Heart left ventricle (tissue), 16 donors: Measurements from ENCODE around the gene S100B. TPM values are rescaled to one million over a fixed set of nuclear protein-coding genes. Genes with fewer than 3 reads are reported as not detected.

Experiments
- ATAC-seq, 4 donors: fragments of 200-7000 bp; cut with Tn5 transposase; one replicate each; pipeline ENCODE4 v1.9.1; 2020 to 2022; ENCODE audit warnings: moderate library complexity in 4 of 4, mild to moderate bottlenecking in 3 of 4, moderate number of reproducible peaks in 1 of 4
- DNase-seq, 5 donors: peaks; one replicate each; pipeline ENCODE4 v3.0.0-alpha.2; 2020
- H3K27ac ChIP-seq, 12 donors: fragments of 200-600 bp; sonication (generic) in 4 of 12; one replicate each; pipeline versions ENCODE4 v1.5.0 to v1.8.0; 2016 to 2022; ENCODE audit warnings: mild to moderate bottlenecking in 2 of 12
- H3K27me3 ChIP-seq, 9 donors: fragments of 200-600 bp; sonication (generic) in 2 of 9; one replicate each; pipeline versions ENCODE4 v1.5.1 to v1.8.0; 2016 to 2022; ENCODE audit warnings: mild to moderate bottlenecking in 3 of 9
- H3K36me3 ChIP-seq, 9 donors: fragments of 200-600 bp; sonication (generic) in 2 of 9; one replicate each; pipeline versions ENCODE4 v1.5.0 to v1.8.0; 2018 to 2022; ENCODE audit warnings: mild to moderate bottlenecking in 2 of 9
- H3K4me1 ChIP-seq, 12 donors: fragments of 200-600 bp; sonication (generic) in 4 of 12; one replicate each; pipeline versions ENCODE4 v1.5.0 to v1.8.0; 2016 to 2022; ENCODE audit warnings: mild to moderate bottlenecking in 3 of 12
- H3K4me3 ChIP-seq, 12 donors: fragments of 200-600 bp; sonication (generic) in 4 of 12; one replicate each; pipeline versions ENCODE4 v1.5.0 to v1.8.0; 2017 to 2022; ENCODE audit warnings: mild to moderate bottlenecking in 9 of 12, moderate library complexity in 4 of 12
- H3K9me3 ChIP-seq, 12 donors: fragments of 200-600 bp; sonication (generic) in 4 of 12; one replicate each; pipeline versions ENCODE4 v1.5.0 to v1.8.0; 2016 to 2022; ENCODE audit warnings: mild to moderate bottlenecking in 1 of 12
- CTCF ChIP-seq, 12 donors: fragments of 200-600 bp; sonication (generic) in 4 of 12; IDR thresholded peaks; one replicate each; pipeline versions ENCODE4 v1.5.0 to v1.8.0; 2018 to 2022; ENCODE audit warnings: antibody characterized with exemption in 12 of 12, mild to moderate bottlenecking in 5 of 12
- POLR2A ChIP-seq, 2 donors: fragments of 450-650 bp; IDR thresholded peaks; one replicate each; pipeline ENCODE4 v1.6.1; 2017; ENCODE audit warnings: antibody characterized with exemption in 2 of 2, mild to moderate bottlenecking in 2 of 2, moderate library complexity in 2 of 2
- WGBS, 4 donors: extraction: QIAGEN DNeasy Blood & Tissue Kit in 2 of 4; methylation state at CpG; one replicate each; pipeline versions ENCODE4 v1.1.5 to v1.1.7; 2013 to 2018; 5-methylcytosine and 5-hydroxymethylcytosine counted together
- intact Hi-C, 10 donors: fragments of 100-400 bp; cut with DNase I; formaldehyde crosslinking; loops; one replicate each; pipeline versions ENCODE4 v1.11.1 to v1.14.2; 2022
- polyA plus RNA-seq, 2 donors: library from polyadenylated mRNA; stranded (reverse); fragments of 200-250 nt; gene quantifications; one replicate each; pipeline ENCODE4 v1.2.3, GENCODE V29; 2013
- total RNA-seq, 9 donors: library from RNA; depleted of rRNA in 2 of 9; stranded (reverse); fragments of >200 nt in 2 of 9; fragmentation: NEBNext Ultra II Directional in 3 of 9; extraction: Animal tissue kit (Norgen Biotek cat#: 25700) in 3 of 9; gene quantifications; one replicate each; pipeline versions ENCODE4 v1.1.0 to v1.2.4, GENCODE V29; 2016 to 2023
- donor health status: ischemic (EF 13 %, LVEDD 7.1; RV severe dilation, severe dysfunction).
- donor health status: healthy with polysubstance abuse.
- donor health status: DM: no; HTN: yes; CAD: no.
- donor health status: DM: no; HTN: no; CAD: no.
- donor health status: ischemic (EF 25% LVEDD 6.9; RV normal size, moderate dysfunction).
- donor health status: ischemic (EF 25% LVEDD 5.7; RV mildly dilated, moderate dysfunction).
- donor health status: healthy.
- donor health status: DM: yes; HTN: yes; CAD: no.
- donor health status: ischemic (EF 35%, LVEDD 5.7; RV mildly dilated, moderate dysfunction).
- donor health status: nonischemic (EF 11% LVEDD 7.7; RV severe dilation, severe dysfunction).
- donor health status: DM: yes; HTN: yes; CAD: no.
- donor health status: PGD.
- donor health status: ischemic (EF 29% LVEDD 5.4; RV normal size, mild dysfunction).
- donor health status: nonischemic (EF 23%, LVEDD 6.1; RV moderate dilation, normal function).

Gene S100B
- total and polyA plus RNA-seq, 11 donors = 0.49 to 36.3 (median 3.3) TPM

DNA sequence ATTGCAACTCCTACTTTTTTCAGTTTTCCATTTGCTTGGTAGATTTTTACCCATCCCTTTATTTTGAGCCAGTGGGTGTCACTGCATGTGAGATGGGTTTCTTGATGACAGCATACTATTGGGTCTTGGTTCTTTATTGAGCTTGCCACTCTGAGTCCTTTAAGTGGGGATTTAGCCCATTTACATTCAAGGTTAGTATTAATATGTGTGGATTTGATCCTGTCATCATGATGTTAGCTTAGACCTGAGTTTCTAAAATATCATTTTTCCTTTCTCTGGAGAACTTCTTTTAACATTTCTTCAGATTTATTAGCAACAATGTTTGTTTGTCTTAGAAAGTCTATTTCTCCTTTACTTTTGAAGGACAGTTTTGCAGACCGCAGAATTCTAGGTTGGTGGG lies 11.8 kb upstream of the S100B start:
- H3K27me3 ChIP-seq = no peaks in the 10 kb centered on the region
- peaks cover 0 to 5% (median 0%) of the 10 kb centered on the region in 12 donors for H3K9me3 ChIP-seq
- H3K4me1 ChIP-seq = peaks cover 0 to 16% (median 0%) of the 10 kb centered on the region in 12 donors
- TF ChIP-seq CTCF (IDR thresholded peaks at IDR 0.05) (no peak), POLR2A (IDR thresholded peaks at IDR 0.05) (no peak)
- intact Hi-C loops = no loop called here
- no peak overlapping the region for H3K27ac ChIP-seq
- 95 to 100% (median 97%) methylated on average over 1 of the region's 1 CpG for WGBS, 4 donors
- no peaks in the 10 kb centered on the region for H3K36me3 ChIP-seq
- DNase-seq = no peak
- no peak for ATAC-seq
- H3K4me3 ChIP-seq = no peak overlapping the region

DNA sequence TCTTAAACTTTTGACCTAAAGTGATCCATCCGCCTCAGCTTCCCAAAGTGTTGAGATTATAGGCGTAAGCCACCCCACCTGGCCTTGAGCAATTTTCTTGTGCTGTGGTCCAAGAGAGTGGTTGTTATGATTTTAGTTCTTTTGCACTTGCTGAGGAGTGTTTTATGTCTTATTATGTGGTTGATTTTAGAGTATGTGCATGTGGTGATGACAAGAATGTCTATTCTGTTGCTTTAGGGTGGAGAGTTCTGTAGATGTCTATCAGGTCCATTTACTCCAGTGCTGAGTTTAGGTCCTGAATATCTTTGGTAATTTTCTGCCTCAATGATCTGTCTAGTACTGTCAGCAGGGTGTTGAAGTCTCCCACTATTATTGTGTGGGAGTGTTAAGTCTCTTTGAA lies 11.2 kb upstream of the S100B start:
- Histone ChIP-seq H3K4me3 (no peak overlapping the region), H3K9me3 (peaks cover 0 to 10% (median 0%) of the 10 kb centered on the region in 12 donors), H3K36me3 (no peaks in the 10 kb centered on the region), H3K27me3 (no peaks in the 10 kb centered on the region), H3K27ac (no peak overlapping the region), H3K4me1 (peaks cover 0 to 10% (median 0%) of the 10 kb centered on the region in 12 donors)
- WGBS, 4 donors = 93 to 97% (median 95%) methylated on average over 2 of the region's 2 CpGs
- DNase-seq = no peak
- no peak for ATAC-seq
- intact Hi-C loops = no loop called here
- TF ChIP-seq POLR2A (IDR thresholded peaks at IDR 0.05) (no peak), CTCF (IDR thresholded peaks at IDR 0.05) (no peak)

- Histone ChIP-seq H3K4me1 (peaks cover 0 to 6% (median 0%) of the 10 kb centered on the region in 12 donors), H3K27me3 (no peaks in the 10 kb centered on the region), H3K36me3 (no peaks in the 10 kb centered on the region), H3K4me3 (no peak overlapping the region), H3K27ac (no peak overlapping the region), H3K9me3 (peaks cover 0 to 19% (median 0%) of the 10 kb centered on the region in 12 donors)
- intact Hi-C loops = no loop called here
- no peak for DNase-seq
- ATAC-seq = no peak
- WGBS, 4 donors = 85 to 90% (median 88%) methylated on average over 6 of the region's 6 CpGs
- TF ChIP-seq CTCF (IDR thresholded peaks at IDR 0.05) = no peak
These were observed 8.5 kb upstream of the S100B start for GRCh38 chr21:46613391-46613790.

DNA sequence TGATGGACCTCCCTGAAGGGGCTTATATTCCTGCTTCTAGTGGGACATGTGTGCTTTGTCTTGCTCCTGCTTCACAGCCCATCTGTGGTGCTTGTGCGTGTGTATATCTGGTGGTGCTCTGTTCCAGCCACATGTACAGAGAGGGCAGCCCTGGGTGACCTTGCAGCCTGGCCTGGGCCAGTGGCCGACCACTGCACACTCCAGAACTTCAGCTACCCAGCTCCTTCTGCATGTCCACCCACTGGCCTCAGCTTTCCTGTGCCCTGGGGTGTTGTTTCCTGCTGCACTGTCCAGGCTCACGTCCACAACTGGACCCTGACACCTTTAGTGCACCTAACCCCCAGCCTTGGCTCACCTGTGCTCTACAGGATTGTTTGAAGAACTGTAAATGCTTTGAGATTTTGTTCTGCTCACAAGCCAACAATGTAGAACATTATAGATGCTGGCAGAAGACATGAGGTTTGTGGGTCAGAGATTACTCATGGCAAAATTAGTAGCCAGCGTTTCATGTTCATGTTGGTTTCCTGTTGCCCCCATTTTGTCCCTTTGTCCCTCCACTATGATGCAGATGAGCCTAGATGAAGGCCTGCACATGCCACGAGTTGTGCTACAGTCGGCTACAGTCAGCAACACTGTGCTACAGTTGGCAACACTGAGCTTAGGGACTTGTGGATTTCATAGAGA lies 5.3 kb upstream of the S100B start:
- Histone ChIP-seq H3K36me3 (no peaks in the 10 kb centered on the region), H3K27me3 (no peaks in the 10 kb centered on the region), H3K9me3 (peaks cover 0 to 19% (median 0%) of the 10 kb centered on the region in 12 donors), H3K4me1 (peaks cover 0 to 20% (median 0%) of the 10 kb centered on the region in 12 donors), H3K4me3 (no peak overlapping the region), H3K27ac (no peak overlapping the region)
- ATAC-seq (no peak), DNase-seq (no peak)
- WGBS, 4 donors = 80 to 88% (median 84%) methylated on average over 6 of the region's 6 CpGs
- intact Hi-C loops = no loop called here
- TF ChIP-seq POLR2A (IDR thresholded peaks at IDR 0.05) (no peak), CTCF (IDR thresholded peaks at IDR 0.05) (no peak)
